Anterior cingulate cortex (tissue), 58 donors: ENCODE data around the gene CDC42BPB.
A peak's percentile ranks its signal among the peaks of the same experiment; 100 is the strongest.

Experiments used
- DNase-seq, 58 donors: peaks; one replicate each; lab custom pipeline; 2025; lab: John Stamatoyannopoulos, UW

Gene CDC42BPB

GRCh38 chr14:102949801-102950451 is 107.4 kb downstream of the CDC42BPB start:
- DNase-seq, result peak in 55 of 58 donors; percentile 14 to 85 (median 69)

DNA sequence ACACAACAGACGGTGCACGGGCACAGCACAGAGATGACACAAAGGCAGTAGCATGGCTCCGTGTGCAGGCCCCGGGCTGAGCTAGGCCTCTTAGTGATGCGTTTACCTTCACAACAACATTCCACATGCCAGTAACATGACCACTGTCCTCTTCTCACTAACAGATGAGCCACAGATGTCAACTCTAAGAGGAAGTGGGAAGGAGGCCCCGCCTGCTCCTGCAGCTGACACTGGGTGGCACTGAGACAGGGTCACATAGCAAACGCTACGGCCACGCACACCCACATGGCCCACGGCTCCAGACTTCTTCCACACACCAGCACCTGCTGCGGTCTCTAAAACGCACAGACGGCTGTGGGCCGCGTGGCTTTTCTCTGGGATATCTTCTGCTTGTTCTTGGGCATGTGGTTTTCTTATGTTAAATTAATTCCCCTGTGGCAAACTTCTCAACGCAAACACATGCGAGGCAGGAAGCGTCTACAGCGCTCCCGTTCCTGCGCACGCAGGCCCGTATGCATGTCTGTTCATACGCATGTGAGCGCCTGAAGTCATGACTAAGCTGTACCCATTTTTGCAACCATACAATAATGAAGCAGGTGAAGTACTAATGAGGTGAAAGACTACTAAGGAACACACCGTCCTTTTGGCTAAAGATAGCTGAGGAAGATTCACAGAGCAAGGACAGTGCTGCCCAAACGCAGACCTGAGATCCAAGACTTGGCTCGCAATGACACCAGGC is 108.1 kb downstream of the CDC42BPB start:
- DNase-seq, result peak in 4 of 58 donors; percentile 25 to 46 (median 35)

DNA sequence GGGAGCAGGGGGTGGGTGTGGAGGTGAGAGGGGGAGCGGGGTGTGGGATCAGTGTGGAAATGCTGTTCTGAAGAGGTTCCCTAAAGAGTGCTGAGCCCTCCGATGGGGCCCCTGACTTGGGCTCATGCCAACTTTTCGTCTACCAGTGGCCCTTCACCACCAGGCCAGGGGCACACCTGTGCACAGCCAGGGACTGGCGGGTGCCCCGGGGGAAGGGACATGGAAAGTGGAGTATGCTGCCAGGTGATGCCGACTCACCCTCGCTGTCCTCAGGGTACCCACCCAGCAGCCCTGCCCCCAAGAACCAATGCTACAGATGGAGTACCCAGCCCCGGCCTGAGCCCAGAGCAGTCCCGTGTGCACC is 108.7 kb downstream of the CDC42BPB start:
- DNase-seq, result no peak

GRCh38 chr14:102947321-102948103 is 109.8 kb downstream of the CDC42BPB start:
- DNase-seq, result no peak

GRCh38 chr14:102945346-102946130 is 111.8 kb downstream of the CDC42BPB start:
- no peak for DNase-seq

GRCh38 chr14:102944448-102945330 is 112.7 kb downstream of the CDC42BPB start:
- DNase-seq, result no peak

DNA sequence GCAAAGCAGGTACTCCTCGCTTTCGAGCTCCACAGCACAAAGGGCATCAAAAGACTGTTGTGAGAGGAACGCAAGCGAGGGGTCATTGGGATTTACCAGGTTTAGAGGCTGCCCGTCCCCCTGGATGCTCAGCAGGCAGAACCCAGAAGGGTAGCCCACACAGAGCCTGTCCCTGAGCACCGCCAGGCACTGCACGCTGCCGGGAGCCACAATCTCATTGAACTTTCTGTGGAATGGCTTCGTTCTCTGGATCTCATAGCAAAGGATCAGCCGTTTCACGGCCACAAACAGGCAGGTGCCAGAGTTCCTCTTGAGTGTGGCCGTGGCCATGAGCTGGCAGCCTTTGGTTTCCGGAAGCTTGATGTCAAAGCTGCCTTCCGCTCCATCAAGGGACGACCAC is 113.4 kb downstream of the CDC42BPB start:
- no peak for DNase-seq

GRCh38 chr14:102943454-102943853 is 113.9 kb downstream of the CDC42BPB start:
- DNase-seq, result no peak

- DNase-seq, result no peak
These were observed 115.3 kb downstream of the CDC42BPB start for GRCh38 chr14:102942069-102942468.

DNA sequence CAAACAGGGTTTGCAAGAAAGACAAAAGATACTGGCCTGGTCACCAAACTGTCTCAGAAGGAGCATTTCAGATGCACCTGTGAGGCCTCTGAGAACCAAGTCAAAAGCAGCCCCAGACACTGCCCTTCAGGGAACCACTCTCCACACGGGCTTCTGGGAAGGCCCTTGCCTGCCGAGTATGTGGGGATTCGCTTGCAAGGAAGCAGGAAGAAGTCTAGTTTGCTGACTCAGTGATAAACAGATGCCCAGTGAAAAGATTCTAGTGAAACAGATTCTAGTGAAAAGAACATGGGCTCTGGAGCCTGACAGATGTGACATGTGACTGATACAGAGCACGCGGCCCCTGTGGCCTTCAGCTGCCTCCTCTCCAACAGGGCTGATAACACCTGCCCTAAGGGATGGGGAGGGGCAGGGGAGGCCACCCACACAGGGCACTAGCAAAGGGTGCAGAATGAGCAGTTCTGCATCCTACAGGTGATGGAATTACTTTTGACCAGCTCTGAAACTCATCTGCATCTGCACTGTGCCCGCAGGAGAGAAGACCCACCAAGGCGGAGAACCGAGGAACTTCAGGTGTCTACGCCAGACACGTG is 115.8 kb downstream of the CDC42BPB start:
- DNase-seq, result no peak

GRCh38 chr14:102940729-102941362 is 116.5 kb downstream of the CDC42BPB start:
- peak in 3 of 58 donors; percentile 15 to 21 (median 17) for DNase-seq

DNA sequence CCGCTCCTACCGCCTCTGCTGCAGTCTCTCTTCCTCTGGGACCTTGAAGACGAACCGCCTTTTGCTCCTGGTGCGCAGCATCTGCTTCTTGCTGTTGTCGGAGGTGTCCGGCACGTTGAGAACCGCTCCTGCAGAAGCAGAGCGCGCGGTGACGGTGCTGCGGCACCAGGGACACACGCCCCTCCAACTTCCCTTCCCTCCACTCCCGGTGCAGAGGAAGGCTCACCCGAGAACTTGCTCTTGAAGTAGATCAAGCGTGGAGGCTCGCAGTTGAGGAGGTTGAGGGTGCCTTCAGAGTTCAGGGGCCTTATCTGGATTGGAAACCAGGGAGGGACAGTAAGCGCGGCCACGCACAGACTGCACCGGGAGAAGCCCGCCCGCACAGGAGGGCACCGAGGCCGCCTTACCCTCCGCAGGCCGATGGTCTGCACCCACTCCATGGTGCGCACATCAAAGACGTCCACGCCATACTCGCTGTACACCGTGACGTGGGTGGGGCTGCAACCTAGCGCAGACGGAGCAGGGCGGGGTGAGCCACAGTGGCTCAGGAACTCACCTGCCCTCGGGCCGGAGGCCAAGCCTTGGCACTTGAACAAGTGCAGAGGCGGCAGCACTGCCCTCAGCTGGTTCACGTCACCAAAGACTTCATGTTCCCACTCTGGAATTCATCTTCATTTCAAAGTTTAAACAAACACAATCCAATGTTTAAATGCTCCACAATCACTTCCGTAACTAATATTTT is 117.4 kb downstream of the CDC42BPB start:
- no peak for DNase-seq

GRCh38 chr14:102939329-102939728 is 118.0 kb downstream of the CDC42BPB start:
- no peak for DNase-seq

DNA sequence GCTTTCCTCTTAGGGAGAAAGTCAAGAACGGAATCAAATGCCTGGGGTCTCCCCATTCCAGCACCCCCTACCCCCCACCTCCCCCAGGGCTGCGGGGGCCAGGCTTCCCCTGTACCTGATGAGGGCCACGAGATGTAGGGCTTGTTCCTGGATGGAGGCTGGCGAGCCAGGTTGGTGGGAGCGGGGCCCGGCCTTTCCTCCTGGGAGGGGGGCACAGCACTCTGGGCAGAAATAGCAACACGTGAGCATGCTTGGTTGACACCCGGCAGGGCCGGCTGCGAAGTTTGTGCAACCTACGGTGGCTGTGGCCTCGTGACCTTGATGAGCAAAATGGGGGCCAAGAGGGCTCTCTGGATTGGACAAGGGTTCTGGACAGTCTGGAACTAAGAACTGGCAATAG is 119.2 kb downstream of the CDC42BPB start:
- no peak for DNase-seq

DNA sequence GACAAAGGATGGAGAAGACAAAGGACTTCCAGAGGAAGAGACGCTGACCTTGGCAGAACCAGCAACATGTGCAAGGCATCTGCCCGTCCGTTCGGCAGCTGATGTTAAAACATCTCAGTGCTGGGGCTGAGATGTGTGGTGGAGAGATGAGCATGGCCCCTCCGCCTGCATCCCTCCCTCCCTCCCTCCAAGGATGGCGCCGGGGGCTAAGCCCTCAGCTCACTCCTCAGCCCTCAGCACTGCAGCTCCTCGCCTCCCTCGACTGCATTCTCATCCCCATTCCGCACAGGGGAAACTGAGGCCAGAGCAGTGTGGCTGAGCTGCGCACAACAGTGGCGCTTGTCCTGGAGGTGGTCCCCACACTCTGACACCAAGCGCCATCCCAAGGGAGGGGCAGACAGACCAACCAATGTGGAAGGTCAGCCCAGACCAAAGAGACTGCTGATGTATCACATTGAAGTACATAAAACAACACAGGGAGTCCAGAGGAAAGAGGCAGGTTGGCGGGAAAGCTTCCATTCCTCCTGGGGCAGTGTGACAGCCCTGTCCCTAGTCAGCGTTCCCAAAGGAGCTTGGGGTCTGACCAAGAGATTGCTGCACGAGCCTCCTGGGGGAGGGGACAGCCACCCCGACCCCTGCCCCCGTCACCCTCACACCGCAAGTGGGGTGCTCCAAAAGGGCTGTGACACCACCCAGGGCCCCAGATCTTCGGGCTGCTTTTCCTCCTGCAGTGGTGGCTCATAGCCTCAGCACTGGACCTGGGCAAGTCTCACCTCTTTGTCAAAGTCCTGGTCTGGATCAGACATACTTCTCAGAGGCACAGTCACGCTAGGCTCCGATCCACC is 119.8 kb downstream of the CDC42BPB start:
- no peak for DNase-seq

DNA sequence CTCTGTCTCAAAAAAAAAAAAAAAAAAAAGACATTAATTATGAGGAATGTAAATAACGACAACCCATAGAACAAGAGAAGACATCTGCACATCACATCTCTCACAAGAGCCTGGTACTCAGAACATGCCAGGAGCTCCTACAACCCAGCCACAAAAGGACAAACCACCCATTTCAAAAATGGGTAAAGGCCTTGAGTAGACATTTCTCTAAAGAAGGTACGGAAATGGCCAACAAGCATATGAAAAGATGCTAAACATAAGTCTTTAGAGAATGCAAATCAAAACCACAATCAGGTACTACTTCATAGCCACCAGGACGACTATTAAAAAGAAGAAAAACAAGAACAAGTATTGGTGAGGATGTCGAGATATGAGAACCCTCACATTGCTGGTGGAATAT is 121.6 kb downstream of the CDC42BPB start:
- DNase-seq, result no peak

- DNase-seq, result no peak
These were observed 123.6 kb downstream of the CDC42BPB start for GRCh38 chr14:102933618-102934231.
